Measurements from ENCODE around the gene C22orf23. TPM values are rescaled to one million over a fixed set of nuclear protein-coding genes. Genes with fewer than 3 reads are reported as not detected.

C22orf23 gene
- total RNA-seq, 4 donors from 2014 or later: 0.85 TPM; not detected in 3

DNA sequence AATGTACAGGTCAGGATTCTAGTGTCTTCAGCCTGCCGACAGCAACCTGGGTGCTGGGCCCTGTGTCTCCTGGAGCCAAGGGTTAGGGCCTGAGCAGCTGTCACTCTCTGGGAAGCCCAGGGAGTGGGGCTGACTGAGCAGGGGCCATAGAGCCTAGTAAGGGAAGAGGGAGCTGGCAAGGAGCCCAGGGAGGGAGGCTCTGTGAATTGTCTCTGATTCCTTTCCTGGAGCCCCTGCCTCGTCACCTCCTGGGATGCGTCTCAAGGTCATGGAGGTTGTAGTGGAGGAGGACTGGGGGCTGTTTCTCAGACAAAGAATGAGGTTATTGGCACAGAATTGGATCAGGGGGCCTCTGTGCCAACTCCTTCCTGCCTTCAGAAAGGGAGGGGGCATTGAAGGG is 19.1 kb upstream of the C22orf23 start:
- H3K4me3 ChIP-seq: no peak overlapping the region
- H3K4me1 ChIP-seq: no peaks in the 10 kb centered on the region
- peaks cover 0 to 16% (median 0%) of the 10 kb centered on the region in 3 donors for H3K36me3 ChIP-seq
- no peaks in the 10 kb centered on the region for H3K27me3 ChIP-seq
- DNase-seq: no peak
- no peaks in the 10 kb centered on the region for H3K9me3 ChIP-seq
- TF ChIP-seq, protein P1, sequence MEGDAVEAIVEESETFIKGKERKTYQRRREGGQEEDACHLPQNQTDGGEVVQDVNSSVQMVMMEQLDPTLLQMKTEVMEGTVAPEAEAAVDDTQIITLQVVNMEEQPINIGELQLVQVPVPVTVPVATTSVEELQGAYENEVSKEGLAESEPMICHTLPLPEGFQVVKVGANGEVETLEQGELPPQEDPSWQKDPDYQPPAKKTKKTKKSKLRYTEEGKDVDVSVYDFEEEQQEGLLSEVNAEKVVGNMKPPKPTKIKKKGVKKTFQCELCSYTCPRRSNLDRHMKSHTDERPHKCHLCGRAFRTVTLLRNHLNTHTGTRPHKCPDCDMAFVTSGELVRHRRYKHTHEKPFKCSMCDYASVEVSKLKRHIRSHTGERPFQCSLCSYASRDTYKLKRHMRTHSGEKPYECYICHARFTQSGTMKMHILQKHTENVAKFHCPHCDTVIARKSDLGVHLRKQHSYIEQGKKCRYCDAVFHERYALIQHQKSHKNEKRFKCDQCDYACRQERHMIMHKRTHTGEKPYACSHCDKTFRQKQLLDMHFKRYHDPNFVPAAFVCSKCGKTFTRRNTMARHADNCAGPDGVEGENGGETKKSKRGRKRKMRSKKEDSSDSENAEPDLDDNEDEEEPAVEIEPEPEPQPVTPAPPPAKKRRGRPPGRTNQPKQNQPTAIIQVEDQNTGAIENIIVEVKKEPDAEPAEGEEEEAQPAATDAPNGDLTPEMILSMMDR (IDR thresholded peaks at IDR 0.05): no peak
- TF ChIP-seq POLR2A (IDR thresholded peaks at IDR 0.05): no peak
- H3K27ac ChIP-seq: no peak overlapping the region

DNA sequence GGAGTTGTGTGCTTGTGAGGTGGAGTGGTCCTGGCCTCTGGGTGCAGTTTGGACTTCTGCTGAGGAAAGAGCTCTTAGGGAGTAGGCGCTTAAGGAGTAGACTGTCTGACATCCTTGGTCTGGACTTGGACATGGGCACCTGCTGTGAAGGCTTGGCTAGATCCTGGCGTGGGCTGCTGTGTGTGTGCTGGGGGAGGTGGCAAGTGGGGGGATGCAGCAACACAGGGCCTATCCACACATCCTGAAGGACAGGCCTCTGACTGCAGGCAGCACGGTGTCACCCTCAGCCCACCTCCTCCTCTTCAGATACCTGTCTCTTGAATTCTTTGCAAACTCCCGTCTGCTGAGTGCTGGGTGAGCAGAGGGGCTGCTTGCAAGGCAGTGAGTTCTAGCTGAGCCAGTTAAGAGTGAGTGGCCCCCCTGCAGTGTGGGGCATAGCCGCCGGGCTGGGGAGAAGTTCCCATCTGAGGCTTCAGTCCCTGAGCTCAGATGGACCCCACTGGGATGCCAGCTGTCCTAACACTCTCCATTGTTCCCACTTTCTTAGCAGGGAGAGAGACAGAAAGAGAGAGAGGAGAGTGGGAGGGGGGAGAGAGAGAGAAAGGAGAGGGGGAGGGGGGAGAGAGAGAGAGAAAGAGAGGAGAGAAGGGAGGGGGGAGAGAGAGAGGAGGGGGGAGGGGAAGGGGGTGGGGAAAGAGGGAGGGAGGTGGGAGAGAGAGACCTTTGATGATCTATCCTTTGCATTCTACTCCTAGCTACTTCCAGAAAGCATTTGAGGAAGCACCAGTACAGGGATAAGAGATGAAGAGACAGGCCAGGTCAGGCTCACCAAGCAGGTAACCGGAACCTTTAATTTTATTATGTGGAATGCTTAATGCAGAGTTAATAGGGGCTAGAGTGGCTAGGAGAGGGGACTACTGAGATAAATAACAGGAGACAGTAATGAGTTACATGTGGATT is 18.4 kb upstream of the C22orf23 start:
- no peaks in the 10 kb centered on the region for H3K4me1 ChIP-seq
- no peaks in the 10 kb centered on the region for H3K9me3 ChIP-seq
- no peaks in the 10 kb centered on the region for H3K27me3 ChIP-seq
- TF ChIP-seq POLR2A (IDR thresholded peaks at IDR 0.05): no peak
- TF ChIP-seq, protein P1 (IDR thresholded peaks at IDR 0.05): no peak
- DNase-seq: no peak
- peaks cover 0 to 24% (median 0%) of the 10 kb centered on the region in 3 donors for H3K36me3 ChIP-seq
- no peak overlapping the region for H3K27ac ChIP-seq
- H3K4me3 ChIP-seq: no peak overlapping the region

DNA sequence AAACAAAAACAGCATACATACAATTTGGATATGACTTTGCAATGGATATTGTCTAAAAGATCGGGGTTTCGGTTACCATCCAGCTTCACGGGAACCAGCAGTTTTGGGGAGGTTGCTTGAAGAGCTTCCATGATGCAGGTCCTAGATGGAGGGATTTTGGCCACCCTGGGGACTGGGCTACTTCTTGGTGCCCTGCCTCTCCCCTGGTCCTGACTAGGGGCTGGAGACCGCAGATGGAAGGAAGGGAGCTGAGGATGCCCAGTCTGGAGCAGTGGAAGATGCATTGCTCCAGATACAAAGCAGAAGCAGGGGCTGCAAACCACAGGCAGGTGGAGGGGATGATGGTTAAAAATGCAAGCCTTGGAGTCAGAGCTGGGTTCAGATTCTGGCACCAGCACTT is 17.5 kb upstream of the C22orf23 start:
- no peak for DNase-seq
- no peaks in the 10 kb centered on the region for H3K9me3 ChIP-seq
- H3K36me3 ChIP-seq: peaks cover 0 to 33% (median 0%) of the 10 kb centered on the region in 3 donors
- no peak overlapping the region for H3K4me3 ChIP-seq
- no peak overlapping the region for H3K27ac ChIP-seq
- H3K27me3 ChIP-seq: no peaks in the 10 kb centered on the region
- no peak for TF ChIP-seq POLR2A (IDR thresholded peaks at IDR 0.05)
- TF ChIP-seq, protein P1 (IDR thresholded peaks at IDR 0.05): no peak
- H3K4me1 ChIP-seq: no peaks in the 10 kb centered on the region

DNA sequence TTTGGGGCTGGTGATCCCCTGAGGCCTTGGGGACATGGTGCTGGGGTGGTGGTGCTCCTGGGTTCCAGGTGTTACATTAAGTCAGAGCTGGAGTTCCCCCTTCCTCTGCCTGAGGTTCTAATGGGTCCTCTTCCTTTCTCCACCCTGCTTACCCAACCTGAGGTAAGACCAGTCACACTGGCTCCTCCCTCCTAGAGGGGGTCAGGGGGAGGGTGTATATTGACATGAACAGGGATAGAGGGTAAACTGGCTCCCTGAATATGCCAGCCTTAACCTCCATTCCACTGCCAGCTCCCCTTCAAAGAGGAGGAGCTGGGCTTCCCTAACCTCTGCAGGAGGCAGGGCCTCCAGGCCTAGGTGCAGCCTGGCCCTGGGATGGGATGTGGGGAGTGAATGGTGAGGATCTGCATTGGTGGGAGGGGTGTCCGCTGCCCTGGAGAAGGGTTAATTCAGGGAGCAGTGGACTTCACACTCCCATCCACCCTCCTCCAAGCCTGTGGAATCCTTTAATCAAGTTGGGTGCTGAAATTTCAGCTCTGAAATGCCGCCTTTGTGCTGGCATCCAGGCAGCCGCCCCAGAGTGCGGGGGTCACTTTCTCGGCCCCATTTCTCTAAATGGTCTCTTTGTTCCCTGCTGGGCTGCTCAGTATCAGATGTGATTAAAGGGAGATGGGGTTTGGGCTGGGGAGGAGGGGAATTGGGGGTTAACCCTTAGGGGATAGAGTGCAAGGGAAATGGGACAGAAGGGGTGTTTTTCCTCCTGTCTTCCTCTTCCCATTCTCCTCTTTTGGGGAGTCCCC is 15.3 kb upstream of the C22orf23 start:
- H3K4me3 ChIP-seq: no peak overlapping the region
- TF ChIP-seq, protein P1 (IDR thresholded peaks at IDR 0.05): no peak
- TF ChIP-seq POLR2A (IDR thresholded peaks at IDR 0.05): no peak
- DNase-seq: no peak
- H3K27ac ChIP-seq: no peak overlapping the region
- no peaks in the 10 kb centered on the region for H3K9me3 ChIP-seq
- no peaks in the 10 kb centered on the region for H3K27me3 ChIP-seq
- no peaks in the 10 kb centered on the region for H3K4me1 ChIP-seq
- peaks cover 0 to 34% (median 0%) of the 10 kb centered on the region in 3 donors for H3K36me3 ChIP-seq

DNA sequence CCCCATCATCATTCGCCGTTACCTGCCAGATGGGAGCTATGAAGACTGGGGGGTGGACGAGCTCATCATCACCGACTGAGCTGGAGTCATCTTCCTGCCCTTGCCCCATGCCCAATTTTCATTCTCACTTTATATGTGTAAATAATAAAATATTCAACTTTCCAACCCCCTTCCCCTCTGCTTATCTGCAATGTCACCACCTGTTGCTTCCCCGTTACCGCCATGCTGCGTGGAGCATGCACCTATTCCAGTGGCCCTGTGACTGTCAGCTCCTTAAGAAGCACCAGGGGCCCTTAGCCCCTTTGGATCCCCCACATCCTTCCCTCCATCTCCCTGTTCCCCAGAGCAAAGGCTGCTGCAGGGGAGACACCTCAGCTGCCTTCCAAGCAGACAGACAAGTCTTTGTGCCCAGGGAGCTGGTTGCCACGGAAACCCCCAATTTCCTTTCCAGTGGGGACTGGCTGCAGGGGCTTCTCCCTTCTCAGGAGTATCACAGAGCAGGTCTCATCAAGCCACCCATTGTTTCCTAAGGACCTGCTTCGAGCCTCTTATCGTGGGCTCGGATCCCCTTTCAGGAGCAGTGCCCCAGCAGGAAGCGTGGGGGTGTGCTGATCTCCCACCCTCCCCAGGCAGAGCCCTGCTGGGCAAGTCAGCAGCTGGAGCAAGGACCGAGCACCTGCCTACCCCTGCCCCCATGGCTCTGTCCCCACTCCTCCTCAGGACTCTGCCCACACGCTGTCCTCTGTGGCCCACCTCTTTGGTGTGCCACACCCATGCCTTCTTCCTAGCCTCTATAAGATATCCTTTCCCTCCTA is 14.4 kb upstream of the C22orf23 start:
- no peak for TF ChIP-seq POLR2A (IDR thresholded peaks at IDR 0.05)
- TF ChIP-seq, protein P1 (IDR thresholded peaks at IDR 0.05): no peak
- no peak for DNase-seq
- H3K4me3 ChIP-seq: no peak overlapping the region
- H3K9me3 ChIP-seq: no peaks in the 10 kb centered on the region
- H3K27me3 ChIP-seq: no peaks in the 10 kb centered on the region
- H3K4me1 ChIP-seq: no peaks in the 10 kb centered on the region
- no peak overlapping the region for H3K27ac ChIP-seq
- peaks cover 0 to 40% (median 0%) of the 10 kb centered on the region in 3 donors for H3K36me3 ChIP-seq

Measured in Peyer's patch (tissue), 4 donors.